Measurements from ENCODE around the gene DISC1.
"Not testable (repeated sequence)": the region's sequence is repeated elsewhere in the genome, so short reads cannot be mapped to it uniquely, and the experiment has no call there.

DISC1 gene

DNA sequence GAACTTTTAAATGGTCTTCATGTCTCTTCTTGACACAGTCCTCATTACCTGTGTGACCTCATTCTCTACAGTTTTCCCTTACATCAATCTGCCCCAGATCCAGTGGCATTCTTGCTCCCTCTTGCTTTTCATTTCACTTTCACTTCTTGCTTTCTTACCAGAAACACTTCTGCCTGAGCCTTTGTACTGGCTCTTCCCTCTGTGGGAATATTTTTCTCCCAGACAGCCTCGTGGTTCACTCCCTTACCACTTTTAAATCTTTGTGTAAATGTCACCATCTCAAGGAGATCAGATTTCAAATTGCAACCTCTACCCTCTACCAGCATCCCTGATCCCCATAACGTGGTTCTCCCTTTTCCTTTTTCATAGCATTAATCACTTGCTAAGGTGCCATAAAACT is 73.2 kb downstream of the DISC1 start:
- no peak for DNase-seq (ENCODE audit: low spot score)

DNA sequence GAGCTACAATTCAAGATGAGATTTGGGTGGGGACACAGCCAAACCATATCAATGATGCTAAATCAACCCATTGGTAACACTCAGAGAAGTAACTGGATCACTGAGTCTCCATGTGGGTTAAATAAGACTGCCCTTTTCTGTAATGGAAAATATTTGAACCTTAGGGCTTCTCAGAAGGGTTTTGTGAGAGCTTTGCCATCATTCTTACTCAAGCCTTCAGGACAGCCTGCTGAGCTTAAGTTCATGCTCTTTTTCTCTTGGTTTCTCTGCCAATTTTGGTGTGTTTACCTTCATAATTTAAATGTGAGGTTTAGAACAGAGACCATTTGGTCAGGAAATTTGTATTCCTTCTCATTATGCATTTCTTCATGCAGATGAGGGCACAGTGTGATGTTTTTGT is 74.7 kb downstream of the DISC1 start:
- no peak for DNase-seq (ENCODE audit: low spot score)

DNA sequence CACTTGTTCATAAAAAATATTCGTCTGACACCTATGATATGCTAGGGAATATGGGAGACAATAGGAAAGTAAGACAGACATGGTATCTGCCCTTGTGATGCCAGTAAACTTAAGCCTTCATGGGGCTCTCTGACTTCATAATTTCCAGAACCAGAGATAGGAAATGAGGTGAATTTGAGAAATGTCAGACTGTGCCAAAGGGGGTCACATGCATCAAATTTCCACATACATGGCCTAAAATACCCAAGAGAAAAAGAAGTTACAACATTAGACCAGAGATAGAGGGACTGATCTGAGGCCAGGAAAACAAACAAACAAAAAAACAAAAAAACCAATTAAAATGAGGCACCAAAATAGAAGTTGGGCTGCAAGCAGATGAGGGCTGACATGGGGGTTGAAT is 75.7 kb downstream of the DISC1 start:
- DNase-seq (ENCODE audit: low spot score): no peak

DNA sequence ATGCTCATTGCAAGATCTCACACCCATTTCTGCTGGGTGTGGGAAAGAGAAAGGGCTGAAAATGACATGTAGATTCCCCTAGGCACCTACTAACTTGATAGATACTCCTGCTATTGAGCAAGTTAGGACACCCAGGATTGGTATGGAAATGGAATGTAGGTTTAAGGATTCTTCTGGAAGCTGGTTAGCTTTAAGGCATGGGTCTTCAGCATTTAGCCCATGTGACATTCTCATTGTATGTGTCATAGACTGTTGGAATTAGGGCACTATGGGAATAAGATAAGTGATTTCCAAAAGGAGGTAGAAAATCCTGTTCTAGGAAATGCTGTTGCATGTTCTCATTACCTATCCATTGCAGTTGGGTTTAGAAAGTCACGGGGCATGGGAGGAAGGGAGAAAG is 76.2 kb downstream of the DISC1 start:
- DNase-seq (ENCODE audit: low spot score): peak; percentile 52

DNA sequence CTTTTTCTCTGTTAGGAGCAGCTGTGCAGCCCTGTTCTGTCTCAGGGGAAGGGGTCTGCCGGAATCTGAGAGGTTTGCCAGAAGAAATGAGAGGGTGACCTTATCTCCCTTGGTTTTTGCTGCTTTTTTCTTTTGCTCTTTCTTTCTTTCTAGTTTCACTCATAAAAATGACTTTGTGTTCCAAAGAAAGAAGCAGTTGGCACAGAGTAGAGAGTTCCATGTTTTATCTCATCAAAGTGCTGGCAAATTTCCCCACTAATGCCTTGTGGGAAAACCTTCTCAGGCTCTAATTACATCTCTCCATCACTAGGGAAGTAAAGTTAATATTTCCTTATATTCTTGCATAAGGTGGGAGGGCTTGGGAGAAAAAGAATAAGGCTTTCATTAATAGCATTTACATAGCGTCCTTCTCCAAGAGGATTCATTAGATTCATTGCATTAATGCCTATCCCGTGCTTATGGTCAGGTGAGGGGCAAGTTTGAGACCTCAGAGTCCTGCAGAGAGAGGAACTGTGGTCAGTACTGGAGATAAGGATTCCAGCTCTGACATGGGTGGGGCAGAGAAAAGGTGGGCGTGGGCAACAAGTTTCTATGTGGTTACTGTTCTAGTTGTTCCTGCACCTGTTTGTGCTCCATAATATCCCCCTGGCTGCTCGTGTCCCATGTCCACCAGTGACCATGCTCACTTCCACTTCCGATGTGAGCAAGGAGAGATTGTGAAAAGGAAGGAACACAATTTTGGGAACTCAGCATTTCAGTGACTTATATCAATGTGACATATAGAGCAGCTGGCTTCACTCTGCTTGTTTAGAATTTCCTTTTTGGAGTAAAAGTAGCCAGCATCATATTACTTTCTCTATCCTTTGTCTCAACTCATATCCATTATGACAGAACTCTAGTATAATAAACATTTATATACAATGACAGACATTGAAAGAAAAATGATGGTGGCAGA is 79.5 kb downstream of the DISC1 start:
- DNase-seq (ENCODE audit: low spot score): no peak

DNA sequence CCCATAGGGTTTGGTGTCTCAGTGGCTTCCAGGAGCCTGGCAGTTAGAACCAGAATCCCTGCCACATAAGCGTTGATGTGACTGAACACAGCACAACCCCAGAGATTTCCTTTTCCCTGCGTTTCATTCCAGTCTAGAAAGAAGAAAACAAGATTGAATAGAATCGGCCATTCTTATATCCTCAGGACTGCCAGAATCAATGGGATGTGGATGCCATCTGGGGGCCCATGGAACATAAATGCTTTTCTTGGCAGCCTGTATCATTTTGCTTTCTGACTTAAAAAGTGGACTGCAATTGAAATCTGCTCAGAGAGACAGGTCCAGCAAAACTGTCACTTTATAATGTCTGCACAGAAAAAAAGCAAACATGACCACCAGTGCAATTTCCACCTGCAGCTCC is 80.3 kb downstream of the DISC1 start:
- no peak for DNase-seq (ENCODE audit: low spot score)

DNA sequence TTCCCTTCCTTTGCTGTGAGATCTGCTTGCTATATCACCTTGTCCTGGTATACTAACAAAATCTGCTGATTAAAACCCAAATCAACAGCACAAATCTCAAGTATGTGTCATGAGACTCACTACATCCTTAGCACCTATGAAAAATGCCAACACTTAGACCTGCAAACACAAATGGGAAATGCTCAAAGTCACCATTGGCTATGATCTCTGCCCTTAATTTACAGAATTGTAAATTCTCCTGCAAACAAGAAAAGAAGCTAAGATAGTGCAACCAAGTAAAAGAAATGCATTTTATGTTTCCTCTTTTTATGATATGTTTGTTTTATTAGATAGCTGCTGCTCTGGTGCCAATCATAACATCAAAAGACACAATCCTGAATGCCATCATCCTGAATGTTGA is 80.8 kb downstream of the DISC1 start:
- no peak for DNase-seq (ENCODE audit: low spot score)

DNA sequence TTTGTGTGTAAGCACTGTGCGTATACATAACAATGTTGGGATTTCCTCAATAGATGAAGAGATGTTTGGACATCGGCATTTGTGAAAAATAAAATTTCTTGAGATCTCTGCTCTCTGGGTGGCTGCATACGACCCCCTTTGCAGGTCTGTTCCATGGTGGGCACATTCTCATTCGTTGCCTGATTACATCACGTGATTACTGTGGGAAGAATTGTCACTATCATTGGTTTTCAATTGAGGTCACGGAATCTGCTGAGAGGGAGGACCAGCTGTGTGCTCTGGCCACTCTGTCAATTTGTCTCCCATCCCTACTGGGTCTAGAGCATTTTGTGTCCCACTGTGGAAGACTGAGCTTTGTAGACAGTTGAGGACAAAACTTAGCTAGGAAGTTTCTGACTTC is 81.8 kb downstream of the DISC1 start:
- DNase-seq (ENCODE audit: low spot score): no peak

DNA sequence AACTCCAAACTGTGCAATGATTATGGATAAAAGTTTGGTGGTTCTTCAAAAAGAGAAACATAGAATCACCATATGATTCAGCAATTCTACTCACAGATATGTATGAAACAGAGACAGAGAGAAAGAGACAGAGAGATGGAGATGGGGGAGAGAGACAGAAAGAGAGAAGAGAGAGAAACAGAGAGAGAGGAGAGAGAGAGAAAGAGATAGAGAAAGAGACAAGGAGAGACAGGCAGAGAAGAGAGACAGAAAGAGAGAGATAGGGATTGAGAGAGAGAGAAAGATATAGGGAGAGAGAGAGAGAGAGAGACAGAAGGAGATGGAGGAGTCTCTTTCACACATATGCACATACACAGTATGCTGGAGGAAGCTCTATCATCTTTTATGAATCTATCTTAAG is 87.8 kb downstream of the DISC1 start:
- DNase-seq (ENCODE audit: low spot score): no peak

DNA sequence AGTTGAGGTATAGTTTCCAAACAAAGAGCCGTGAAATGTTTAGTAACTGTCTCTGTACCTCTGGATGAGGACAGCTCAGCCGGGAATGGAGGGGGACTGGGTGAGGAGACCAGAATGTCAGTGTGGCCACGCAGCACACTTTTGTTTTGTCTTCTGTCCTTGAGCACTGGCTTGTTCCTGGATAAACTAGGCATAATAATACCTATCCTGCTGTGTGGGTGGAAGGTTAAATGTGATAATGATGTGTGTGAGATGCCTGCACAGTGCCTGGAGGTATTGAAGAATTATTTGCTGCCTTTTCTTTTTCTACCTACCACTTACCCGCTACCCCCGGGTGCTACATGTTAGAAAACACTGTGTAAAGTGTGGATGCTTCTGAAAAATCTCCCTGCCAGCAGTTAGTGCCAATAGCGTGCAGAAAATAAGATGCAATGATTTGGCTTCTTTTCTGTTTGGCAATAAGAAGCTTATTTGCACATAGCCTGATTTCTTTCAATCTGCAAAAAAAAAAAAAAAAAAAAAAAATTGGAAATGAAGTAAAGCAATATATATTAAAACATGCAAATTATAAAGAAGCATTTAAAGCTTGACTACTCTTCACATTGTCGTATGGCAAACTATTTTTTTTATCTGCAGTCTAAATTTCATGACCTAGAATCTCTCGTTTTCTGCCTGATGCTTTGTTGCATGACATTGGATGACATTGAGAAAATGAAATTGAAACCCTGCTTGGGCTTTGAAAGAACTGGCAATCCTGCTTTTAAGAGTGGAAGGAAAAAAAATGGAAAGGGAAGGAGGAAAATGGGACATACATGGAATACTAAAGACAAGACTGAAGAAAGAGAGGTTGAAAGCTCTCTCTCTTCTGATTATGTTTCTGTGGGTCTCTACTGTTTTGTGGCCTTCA is 89.5 kb downstream of the DISC1 start:
- DNase-seq (ENCODE audit: low spot score): no peak

DNA sequence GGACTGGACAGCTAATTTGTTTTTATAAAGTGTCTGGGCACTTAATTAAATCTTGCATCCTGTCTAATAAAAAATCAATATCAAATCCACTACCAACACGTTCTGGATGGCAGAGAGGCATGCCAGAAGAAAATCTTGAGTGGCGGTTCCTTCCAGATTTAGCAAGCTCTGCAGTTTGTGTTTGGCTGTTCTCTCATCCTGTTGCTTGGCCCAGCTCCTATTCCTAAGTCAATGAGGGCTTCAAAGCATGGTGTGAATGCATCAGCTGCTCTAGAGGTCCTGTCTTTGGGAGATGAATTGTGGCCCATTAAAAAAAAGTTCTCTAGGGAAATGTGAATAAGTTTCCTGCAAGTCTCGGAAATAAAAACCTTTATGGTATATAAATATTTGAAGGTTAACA is 90.3 kb downstream of the DISC1 start:
- DNase-seq (ENCODE audit: low spot score): no peak

DNA sequence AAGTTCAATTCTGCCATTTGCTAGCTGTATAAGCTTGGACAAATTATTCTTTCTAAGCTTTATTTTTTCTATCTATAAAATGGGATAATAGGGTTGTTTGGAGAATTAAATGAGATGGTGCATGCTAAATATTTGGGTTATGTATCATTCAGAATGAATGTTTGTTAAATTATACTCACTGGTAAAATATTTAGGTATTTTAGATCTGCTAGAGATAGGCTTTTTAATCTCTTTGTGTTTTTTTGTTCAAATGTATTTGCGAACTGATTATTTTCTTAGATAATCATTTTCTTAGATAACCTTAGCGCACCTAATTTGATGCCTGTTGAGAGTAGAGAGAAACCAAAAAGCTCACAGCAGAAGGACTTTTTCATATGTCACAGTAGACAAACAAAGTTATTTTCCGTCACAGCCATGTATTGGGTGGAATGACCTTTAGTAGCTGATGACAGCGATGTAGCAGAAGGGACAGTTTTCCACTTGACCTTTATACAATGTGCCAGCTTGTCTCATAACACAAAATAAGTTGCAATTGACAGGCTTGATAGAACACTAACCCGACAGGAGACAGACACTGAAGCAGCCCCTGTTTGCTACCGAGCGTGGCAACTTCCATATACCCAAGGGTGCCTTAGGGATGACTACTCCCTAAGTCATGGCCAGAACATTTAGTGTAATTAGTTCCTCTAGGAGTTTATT is 93.0 kb downstream of the DISC1 start:
- DNase-seq (ENCODE audit: low spot score): no peak

DNA sequence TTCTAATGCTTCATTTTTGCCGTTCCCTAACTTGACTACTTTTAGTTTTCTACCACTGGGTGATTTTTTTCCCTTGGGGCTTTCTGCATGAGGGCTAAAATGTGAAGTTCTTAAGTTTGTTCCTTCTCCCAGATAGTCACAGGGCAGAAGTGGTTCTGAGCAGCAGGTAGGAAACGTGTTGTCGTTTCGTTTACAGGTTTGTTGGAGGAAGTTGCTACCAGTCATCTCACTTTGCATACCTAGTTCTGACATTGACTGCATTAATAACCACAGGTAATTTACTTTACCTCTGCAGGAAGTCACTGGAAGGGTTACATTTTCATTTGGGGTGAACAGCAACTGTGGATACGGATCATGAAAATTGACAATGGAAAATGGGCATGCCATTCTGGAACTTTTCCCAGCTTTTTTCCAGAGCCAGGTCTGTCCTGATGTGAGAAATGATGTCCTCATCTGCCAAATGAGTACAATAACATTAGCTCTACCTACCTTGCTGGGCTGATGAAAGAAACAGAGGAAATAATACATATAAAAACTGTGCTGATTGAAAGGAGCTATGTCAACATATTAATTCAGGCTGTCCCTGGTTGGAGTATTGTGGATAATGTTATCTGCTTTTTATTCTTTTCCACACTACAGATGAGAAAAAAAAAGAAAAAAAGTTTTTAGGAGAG is 94.2 kb downstream of the DISC1 start:
- no peak for DNase-seq (ENCODE audit: low spot score)

DNA sequence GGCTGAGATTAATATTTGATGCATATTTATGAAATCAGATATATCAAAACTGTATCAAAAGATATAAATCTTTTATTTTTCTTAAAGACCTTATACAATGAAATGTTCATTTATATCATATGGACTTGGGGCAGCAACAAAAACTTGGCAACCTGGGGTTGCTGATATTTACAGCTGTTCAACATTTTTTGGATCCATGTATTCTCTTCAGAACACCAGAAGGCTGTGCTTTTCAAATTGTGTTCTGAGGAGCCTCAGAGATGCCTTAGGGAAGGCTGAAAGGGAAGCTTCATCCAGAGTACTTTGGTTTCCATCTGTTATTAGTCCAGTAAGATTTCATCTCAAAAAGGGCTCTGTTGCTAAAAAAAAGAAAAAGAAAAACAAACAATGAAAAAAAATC is 94.8 kb downstream of the DISC1 start:
- DNase-seq (ENCODE audit: low spot score): no peak

DNA sequence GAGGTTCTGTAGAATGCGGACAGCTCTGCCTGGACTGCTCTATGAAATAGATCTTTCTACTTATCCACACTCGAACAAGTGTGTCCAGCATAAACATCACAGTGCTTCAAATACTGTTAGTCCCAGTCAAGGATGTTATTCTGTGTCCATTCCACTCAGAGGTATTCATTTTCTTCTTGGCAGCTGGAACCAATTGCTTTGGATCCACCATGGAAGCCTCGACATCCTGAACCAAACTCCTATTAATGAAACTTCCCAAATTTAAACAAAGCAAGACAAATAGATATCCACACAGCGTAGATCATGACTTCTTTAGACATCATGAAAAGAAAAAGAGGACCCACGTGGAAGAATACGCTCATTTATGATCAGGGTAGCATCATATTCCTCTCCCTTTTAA is 95.8 kb downstream of the DISC1 start:
- DNase-seq (ENCODE audit: low spot score): no peak

DNA sequence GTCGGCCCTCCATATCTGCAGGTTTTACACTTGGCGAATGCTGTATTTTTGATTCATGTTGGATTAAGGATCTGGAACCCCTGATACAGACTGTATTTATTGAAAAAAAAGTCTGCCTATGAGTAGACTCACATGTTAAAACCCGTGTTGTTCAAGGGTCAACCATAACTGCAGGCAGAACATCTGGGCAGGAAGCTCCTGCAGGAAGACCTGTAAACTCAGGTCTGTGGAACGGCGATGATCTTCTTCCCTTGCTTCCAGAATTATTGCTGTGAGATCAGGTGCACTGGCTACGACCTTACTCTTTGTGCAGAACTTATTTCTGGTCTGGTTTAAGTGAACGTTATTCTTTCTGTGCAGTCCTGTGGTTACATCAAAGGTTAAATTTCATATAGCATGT is 96.6 kb downstream of the DISC1 start:
- DNase-seq (ENCODE audit: low spot score): no peak

DNA sequence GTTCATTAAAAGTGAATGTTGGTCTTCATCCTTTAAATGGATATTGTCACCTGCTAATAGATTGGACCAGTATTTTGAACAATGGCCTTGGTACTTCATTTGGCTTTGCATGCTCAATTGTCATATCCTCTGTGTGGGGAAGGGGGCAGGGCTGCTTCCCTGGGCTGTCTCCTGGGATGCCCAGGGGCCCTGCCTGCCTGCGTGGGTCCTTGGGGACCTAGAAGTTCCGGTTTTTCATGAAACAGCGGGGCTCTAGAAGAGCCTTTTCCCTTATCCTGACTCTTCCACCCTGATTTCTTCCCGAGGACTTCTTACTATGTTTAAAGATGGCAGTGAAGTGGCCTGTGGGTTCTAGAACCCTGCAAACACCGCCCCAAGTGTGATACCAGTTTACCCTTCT is 97.5 kb downstream of the DISC1 start:
- DNase-seq (ENCODE audit: low spot score): no peak

DNA sequence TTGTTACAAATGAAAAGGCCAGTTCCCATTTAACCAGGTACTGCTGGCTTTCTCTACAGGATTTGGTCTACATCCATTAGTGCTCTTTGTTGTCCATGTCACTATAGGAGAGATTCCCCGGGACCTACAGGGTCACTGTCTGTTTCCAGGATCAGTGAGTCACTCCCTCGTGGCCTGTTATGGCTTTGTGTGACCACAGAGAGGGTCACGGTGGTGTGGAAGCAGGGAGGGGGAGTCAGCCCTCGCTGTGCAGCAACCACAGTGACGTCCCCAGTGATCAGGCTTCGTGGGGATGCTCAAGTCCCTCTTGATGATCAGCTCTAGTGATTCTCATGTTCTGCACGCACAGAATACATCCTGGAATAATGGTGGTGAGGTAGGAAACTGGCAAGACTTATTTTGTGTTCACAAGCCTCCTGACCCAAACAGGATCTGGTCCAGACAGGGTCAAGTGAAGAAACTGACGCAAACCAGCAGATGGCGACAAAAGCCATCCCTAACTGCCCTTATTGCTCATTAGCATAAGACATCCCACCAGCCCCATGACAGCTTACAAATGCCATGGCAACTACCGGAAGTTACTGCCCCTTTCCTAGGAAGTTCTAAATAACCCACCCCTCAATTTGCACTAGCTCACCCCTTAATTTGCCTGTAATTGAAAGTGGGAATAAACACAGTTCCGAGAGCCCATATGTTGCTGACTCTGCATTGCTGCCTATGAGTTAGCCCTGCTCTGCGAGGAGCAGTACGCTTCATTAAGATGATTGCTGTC is 98.5 kb downstream of the DISC1 start:
- DNase-seq (ENCODE audit: low spot score): peak; percentile 47

DNA sequence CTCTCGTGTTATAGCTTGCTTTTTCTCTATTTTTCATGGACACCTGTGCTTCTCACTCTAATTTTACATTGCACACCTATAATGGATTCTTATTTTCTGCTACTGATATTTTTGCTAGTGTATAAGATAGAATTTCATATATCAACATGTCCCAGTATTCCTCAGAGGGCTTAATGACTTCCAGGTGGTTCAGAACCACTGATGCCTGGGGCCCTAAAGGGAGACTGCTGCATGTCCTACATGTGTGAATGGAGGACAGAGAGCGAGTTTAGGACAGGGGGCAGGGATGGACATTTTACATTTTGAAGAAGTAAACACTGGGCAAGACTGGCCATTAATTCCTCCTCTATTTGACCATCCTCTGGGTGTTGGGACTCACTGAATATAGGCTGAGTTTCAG is 100.6 kb downstream of the DISC1 start:
- DNase-seq (ENCODE audit: low spot score): no peak

DNA sequence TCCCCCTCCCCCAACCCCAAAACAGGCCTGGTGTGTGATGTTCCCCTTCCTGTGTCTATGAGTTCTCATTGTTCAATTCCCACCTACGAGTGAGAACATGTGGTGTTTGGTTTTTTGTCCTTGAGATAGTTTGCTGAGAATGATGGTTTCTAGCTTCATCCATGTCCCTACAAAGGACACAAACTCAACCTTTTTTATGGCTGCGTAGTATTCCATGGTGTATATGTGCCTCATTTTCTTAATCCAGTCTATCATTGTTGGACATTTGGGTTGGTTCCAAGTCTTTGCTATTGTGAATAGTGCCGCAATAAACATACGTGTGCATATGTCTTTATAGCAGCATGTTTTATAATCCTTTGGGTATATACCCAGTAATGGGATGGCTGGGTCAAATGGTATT is 102.4 kb downstream of the DISC1 start:
- DNase-seq (ENCODE audit: low spot score): not testable (repeated sequence)

DNA sequence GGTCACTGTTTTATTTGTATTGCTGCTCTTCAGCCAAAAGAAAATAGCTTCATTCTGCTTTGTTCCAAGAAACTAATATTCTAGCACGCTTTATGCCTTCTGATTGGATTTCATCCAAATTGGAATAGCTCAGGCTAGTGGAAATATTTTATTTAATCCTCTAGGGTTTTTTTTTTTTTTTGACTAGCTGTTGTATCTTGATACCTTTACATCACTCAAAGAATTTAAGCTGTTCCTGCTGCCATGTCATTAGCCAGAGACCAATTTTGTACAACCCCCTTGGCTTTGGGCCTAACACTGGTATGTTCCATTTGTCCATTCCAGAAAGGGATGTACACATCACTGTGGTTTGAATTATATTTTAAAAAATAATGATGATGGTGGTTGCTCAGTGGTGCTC is 103.0 kb downstream of the DISC1 start:
- no peak for DNase-seq (ENCODE audit: low spot score)
